ENCODE measurements around the gene MAP2K5.

MAP2K5 gene

GRCh38 chr15:67803996-67804843 is 261.7 kb downstream of the MAP2K5 start:
- ATAC-seq: no peak
- TF ChIP-seq PPARA (CRISPR knock-in tag; IDR thresholded peaks at IDR 0.05; ENCODE audit: borderline replicate concordance) (no peak), ZFP30 (CRISPR knock-in tag; IDR thresholded peaks at IDR 0.05) (no peak), ISL1 (CRISPR knock-in tag; IDR thresholded peaks at IDR 0.05) (no peak), TCF4 (CRISPR knock-in tag; IDR thresholded peaks at IDR 0.05; ENCODE audit: borderline replicate concordance) (no peak), ZNF565 (CRISPR knock-in tag; conservative IDR thresholded peaks at IDR 0.05; ENCODE audit: low read depth) (no peak), ZNF8 (CRISPR knock-in tag; IDR thresholded peaks at IDR 0.05) (no peak), ZFP3 (CRISPR knock-in tag; IDR thresholded peaks at IDR 0.05) (no peak), CSDC2 (CRISPR knock-in tag; IDR thresholded peaks at IDR 0.05) (no peak), CSRNP3 (CRISPR knock-in tag; IDR thresholded peaks at IDR 0.05) (no peak), RARB (CRISPR knock-in tag; IDR thresholded peaks at IDR 0.05) (no peak), ZNF70 (CRISPR knock-in tag; IDR thresholded peaks at IDR 0.05) (no peak)
- TF ChIP-seq, protein P1, sequence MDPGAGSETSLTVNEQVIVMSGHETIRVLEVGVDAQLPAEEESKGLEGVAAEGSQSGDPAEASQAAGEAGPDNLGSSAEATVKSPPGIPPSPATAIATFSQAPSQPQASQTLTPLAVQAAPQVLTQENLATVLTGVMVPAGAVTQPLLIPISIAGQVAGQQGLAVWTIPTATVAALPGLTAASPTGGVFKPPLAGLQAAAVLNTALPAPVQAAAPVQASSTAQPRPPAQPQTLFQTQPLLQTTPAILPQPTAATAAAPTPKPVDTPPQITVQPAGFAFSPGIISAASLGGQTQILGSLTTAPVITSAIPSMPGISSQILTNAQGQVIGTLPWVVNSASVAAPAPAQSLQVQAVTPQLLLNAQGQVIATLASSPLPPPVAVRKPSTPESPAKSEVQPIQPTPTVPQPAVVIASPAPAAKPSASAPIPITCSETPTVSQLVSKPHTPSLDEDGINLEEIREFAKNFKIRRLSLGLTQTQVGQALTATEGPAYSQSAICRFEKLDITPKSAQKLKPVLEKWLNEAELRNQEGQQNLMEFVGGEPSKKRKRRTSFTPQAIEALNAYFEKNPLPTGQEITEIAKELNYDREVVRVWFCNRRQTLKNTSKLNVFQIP (CRISPR knock-in tag; IDR thresholded peaks at IDR 0.05; ENCODE audit: borderline replicate concordance, low read depth): no peak

DNA sequence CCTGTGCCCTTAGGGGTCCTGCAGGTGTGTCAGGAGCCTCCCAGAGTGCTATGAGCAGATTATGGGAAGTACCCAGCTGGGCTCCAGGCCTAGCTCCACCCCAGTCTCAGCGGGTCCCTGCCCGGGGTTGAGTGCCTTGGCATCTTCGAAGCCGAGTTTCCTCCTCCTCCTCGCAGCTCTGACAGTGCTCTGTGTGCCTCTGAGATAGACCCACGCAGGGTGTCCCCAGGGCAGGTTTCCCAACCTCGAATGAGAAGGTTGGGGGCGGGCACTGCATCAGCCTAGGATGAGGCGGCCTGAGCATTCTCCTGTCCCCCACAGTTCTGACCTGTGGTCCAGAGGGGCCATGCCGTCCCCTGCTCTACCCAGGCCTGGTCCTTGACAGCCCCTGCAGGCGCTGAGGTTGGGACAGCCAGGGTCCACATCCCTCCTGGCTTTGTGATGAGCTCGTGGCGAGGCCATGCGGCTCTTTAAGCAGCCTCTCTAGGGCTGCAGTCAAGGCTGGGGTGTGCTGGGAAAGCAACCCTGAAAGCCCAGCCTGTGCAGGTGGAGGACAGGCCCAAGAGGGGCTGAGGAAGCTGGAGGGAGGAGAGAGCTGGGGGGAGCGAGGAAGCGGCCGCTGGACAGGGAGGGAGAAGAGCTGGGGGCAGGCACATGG is 262.6 kb downstream of the MAP2K5 start:
- TF ChIP-seq CSRNP3 (CRISPR knock-in tag; IDR thresholded peaks at IDR 0.05) (no peak), PPARA (CRISPR knock-in tag; IDR thresholded peaks at IDR 0.05; ENCODE audit: borderline replicate concordance) (no peak), BACH2 (CRISPR knock-in tag; IDR thresholded peaks at IDR 0.05; ENCODE audit: borderline replicate concordance) (no peak), ARNTL (CRISPR knock-in tag; IDR thresholded peaks at IDR 0.05; ENCODE audit: borderline replicate concordance, low read depth) (no peak), ZFP3 (CRISPR knock-in tag; IDR thresholded peaks at IDR 0.05) (no peak), OSR1 (CRISPR knock-in tag; IDR thresholded peaks at IDR 0.05) (no peak), TOX (CRISPR knock-in tag; IDR thresholded peaks at IDR 0.05; ENCODE audit: borderline replicate concordance) (no peak), CSDC2 (CRISPR knock-in tag; IDR thresholded peaks at IDR 0.05) (no peak), ZNF565 (CRISPR knock-in tag; conservative IDR thresholded peaks at IDR 0.05; ENCODE audit: low read depth) (no peak), SNAI2 (CRISPR knock-in tag; IDR thresholded peaks at IDR 0.05) (no peak), CREB5 (CRISPR knock-in tag; IDR thresholded peaks at IDR 0.05; ENCODE audit: low read depth) (no peak), RARB (CRISPR knock-in tag; IDR thresholded peaks at IDR 0.05) (no peak), GLIS3 (CRISPR knock-in tag; IDR thresholded peaks at IDR 0.05) (no peak), ZFP30 (CRISPR knock-in tag; IDR thresholded peaks at IDR 0.05) (no peak), ZNF8 (CRISPR knock-in tag; IDR thresholded peaks at IDR 0.05) (no peak), PATZ1 (CRISPR knock-in tag; IDR thresholded peaks at IDR 0.05; ENCODE audit: borderline replicate concordance) (no peak), TCF4 (CRISPR knock-in tag; IDR thresholded peaks at IDR 0.05; ENCODE audit: borderline replicate concordance) (no peak), ISL1 (CRISPR knock-in tag; IDR thresholded peaks at IDR 0.05) (no peak)
- TF ChIP-seq, protein P1 (CRISPR knock-in tag; IDR thresholded peaks at IDR 0.05; ENCODE audit: borderline replicate concordance, low read depth): no peak
- TF ChIP-seq, protein P2, sequence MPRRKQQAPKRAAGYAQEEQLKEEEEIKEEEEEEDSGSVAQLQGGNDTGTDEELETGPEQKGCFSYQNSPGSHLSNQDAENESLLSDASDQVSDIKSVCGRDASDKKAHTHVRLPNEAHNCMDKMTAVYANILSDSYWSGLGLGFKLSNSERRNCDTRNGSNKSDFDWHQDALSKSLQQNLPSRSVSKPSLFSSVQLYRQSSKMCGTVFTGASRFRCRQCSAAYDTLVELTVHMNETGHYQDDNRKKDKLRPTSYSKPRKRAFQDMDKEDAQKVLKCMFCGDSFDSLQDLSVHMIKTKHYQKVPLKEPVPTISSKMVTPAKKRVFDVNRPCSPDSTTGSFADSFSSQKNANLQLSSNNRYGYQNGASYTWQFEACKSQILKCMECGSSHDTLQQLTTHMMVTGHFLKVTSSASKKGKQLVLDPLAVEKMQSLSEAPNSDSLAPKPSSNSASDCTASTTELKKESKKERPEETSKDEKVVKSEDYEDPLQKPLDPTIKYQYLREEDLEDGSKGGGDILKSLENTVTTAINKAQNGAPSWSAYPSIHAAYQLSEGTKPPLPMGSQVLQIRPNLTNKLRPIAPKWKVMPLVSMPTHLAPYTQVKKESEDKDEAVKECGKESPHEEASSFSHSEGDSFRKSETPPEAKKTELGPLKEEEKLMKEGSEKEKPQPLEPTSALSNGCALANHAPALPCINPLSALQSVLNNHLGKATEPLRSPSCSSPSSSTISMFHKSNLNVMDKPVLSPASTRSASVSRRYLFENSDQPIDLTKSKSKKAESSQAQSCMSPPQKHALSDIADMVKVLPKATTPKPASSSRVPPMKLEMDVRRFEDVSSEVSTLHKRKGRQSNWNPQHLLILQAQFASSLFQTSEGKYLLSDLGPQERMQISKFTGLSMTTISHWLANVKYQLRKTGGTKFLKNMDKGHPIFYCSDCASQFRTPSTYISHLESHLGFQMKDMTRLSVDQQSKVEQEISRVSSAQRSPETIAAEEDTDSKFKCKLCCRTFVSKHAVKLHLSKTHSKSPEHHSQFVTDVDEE (CRISPR knock-in tag; IDR thresholded peaks at IDR 0.05): no peak
- ATAC-seq: no peak
